ENCODE results near the gene NPM3.

DNA sequence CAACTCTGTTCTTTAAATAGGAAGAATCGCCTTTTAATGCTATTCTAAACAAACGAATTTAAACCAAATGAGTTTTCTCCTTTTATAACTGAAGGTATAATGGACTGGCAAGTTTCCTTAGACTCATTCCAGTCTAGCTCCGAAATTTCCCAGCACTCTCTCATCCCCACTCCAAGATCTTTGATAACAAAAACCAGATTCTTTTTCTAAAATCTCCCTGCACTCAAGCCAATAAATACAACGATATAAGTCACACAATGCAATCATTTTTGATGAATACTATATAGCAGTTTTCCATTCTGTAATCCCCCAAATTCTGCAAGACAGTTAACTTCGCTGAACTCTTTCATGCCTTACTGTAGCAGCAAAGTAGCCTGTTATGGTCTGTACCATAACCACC, 33.1 kb upstream of the NPM3 start:
- TF ChIP-seq CTCF (IDR thresholded peaks at IDR 0.05; ENCODE audit: insufficient read depth, low read length, poor library complexity, severe bottlenecking): no peak
- no peak for TF ChIP-seq EZH2phosphoT487 (conservative IDR thresholded peaks at IDR 0.05; ENCODE audit: low read length)
